Heart right ventricle (tissue), 16 donors: Measurements from ENCODE around the gene SUMF1. TPM values are rescaled to one million over a fixed set of nuclear protein-coding genes. Genes with fewer than 3 reads are reported as not detected.

Experiments
- ATAC-seq, 8 donors: fragments of 200-7000 bp; cut with Tn5 transposase; one replicate each; pipeline ENCODE4 v1.9.1; 2020; ENCODE audit warnings: mild to moderate bottlenecking in 8 of 8, moderate library complexity in 8 of 8, moderate number of reproducible peaks in 1 of 8
- DNase-seq, 2 donors: peaks; one replicate each; pipeline ENCODE4 v3.0.0-alpha.2; 2020
- H3K27ac ChIP-seq, 10 donors: fragments of 200-600 bp; sonication (generic) in 2 of 10; one replicate each; pipeline versions ENCODE4 v1.5.0 to v1.8.0; 2020 to 2022; ENCODE audit warnings: mild to moderate bottlenecking in 3 of 10
- H3K27me3 ChIP-seq, 7 donors: fragments of 200-600 bp; one replicate each; pipeline ENCODE4 v1.8.0; 2021 to 2022; ENCODE audit warnings: mild to moderate bottlenecking in 2 of 7
- H3K36me3 ChIP-seq, 9 donors: fragments of 200-600 bp; sonication (generic) in 1 of 9; one replicate each; pipeline versions ENCODE4 v1.5.0 to v1.8.0; 2020 to 2022; ENCODE audit warnings: mild to moderate bottlenecking in 2 of 9
- H3K4me1 ChIP-seq, 9 donors: fragments of 200-600 bp; sonication (generic) in 1 of 9; one replicate each; pipeline versions ENCODE4 v1.5.0 to v1.8.0; 2020 to 2022; ENCODE audit warnings: mild to moderate bottlenecking in 4 of 9
- H3K4me3 ChIP-seq, 10 donors: fragments of 200-600 bp; sonication (generic) in 2 of 10; one replicate each; pipeline versions ENCODE4 v1.5.0 to v1.8.0; 2020 to 2022; ENCODE audit warnings: mild to moderate bottlenecking in 7 of 10, moderate library complexity in 2 of 10
- H3K9me3 ChIP-seq, 11 donors: fragments of 200-600 bp in 10 of 11; sonication (generic) in 2 of 11; one replicate each; pipeline versions ENCODE4 v1.5.0 to v1.8.0; 2013 to 2022; ENCODE audit warnings: mild to moderate bottlenecking in 2 of 11, control low read depth in 1 of 11, moderate library complexity in 1 of 11
- CTCF ChIP-seq, 9 donors: fragments of 200-600 bp; sonication (generic) in 2 of 9; IDR thresholded peaks; one replicate each; pipeline versions ENCODE4 v1.5.0 to v1.8.0; 2021 to 2022; ENCODE audit warnings: antibody characterized with exemption in 9 of 9, mild to moderate bottlenecking in 5 of 9, moderate library complexity in 1 of 9
- WGBS, 2 donors: extraction: QIAGEN DNeasy Blood & Tissue Kit; methylation state at CpG; one replicate each; pipeline ENCODE4 v1.1.7; 2013; ENCODE audit warnings: inconsistent platforms in 1 of 2; 5-methylcytosine and 5-hydroxymethylcytosine counted together
- intact Hi-C, 10 donors: fragments of 100-400 bp; cut with DNase I; formaldehyde crosslinking; loops; one replicate each; pipeline versions ENCODE4 v1.11.1 to v1.14.2; 2022
- polyA plus RNA-seq, 2 donors: library from polyadenylated mRNA; stranded (reverse); fragments of 200-250 nt; gene quantifications; one replicate each; pipeline ENCODE4 v1.2.3, GENCODE V29; 2013
- total RNA-seq, 10 donors: library from RNA; stranded (reverse); fragmentation: NEBNext Ultra II Directional in 3 of 10; extraction: Animal tissue kit (Norgen Biotek cat#: 25700) in 3 of 10; gene quantifications; one replicate each; pipeline versions ENCODE4 v1.2.1 to v1.2.4, GENCODE V29; 2021 to 2023
- donor health status: Arrhythmogenic right ventricular cardiomyopathy.
- donor health status: ischemic (EF 13 %, LVEDD 7.1; RV severe dilation, severe dysfunction).
- donor health status: healthy with polysubstance abuse.
- donor health status: DM: no; HTN: yes; CAD: no.
- donor health status: DM: no; HTN: no; CAD: no.
- donor health status: ischemic (EF 25% LVEDD 6.9; RV normal size, moderate dysfunction).
- donor health status: ischemic (EF 25% LVEDD 5.7; RV mildly dilated, moderate dysfunction).
- donor health status: healthy.
- donor health status: DM: yes; HTN: yes; CAD: no.
- donor health status: Ischemic cardiomyopathy.
- donor health status: ischemic (EF 35%, LVEDD 5.7; RV mildly dilated, moderate dysfunction).
- donor health status: nonischemic (EF 11% LVEDD 7.7; RV severe dilation, severe dysfunction).
- donor health status: DM: yes; HTN: yes; CAD: no.
- donor health status: PGD.
- donor health status: ischemic (EF 29% LVEDD 5.4; RV normal size, mild dysfunction).
- donor health status: nonischemic (EF 23%, LVEDD 6.1; RV moderate dilation, normal function).

The SUMF1 gene
- total and polyA plus RNA-seq, 12 donors = 3.7 to 15.1 (median 8.9) TPM

DNA sequence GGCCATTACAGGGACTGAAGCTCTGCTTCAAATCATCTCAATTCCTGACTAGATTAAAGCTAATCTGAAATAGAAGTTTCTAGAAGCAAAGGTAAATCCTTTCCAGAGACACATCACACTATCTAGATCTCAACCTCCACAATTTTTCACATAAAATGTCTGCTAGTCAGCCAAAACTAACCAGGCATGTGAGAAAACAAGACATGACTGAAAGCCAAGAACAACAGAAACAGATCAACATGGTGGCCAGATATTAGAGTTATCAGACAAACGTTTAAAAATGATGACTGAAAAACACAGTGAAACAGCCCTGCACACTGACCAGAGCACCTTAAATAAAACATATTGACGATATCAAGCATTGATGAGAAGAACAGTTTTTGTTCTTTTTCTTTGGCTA lies 59.1 kb downstream of the SUMF1 start:
- TF ChIP-seq CTCF (IDR thresholded peaks at IDR 0.05) = no peak
- 75 to 78% methylated on average over 2 of the region's 2 CpGs for WGBS, 2 donors

GRCh38 chr3:4406746-4407568 lies 60.1 kb downstream of the SUMF1 start:
- DNase-seq (no peak), ATAC-seq (no peak)
- TF ChIP-seq CTCF (IDR thresholded peaks at IDR 0.05) = no peak
- Histone ChIP-seq H3K36me3 (peaks cover 0 to 59% (median 9%) of the 10 kb centered on the region in 9 donors), H3K4me3 (no peak overlapping the region), H3K9me3 (no peaks in the 10 kb centered on the region), H3K27ac (no peak overlapping the region), H3K27me3 (no peaks in the 10 kb centered on the region), H3K4me1 (peaks cover 0 to 5% (median 0%) of the 10 kb centered on the region in 9 donors)
- intact Hi-C loops = no loop called here
- 82 to 91% methylated on average over 4 of the region's 4 CpGs for WGBS, 2 donors

More for the DNA sequence above, 59.1 kb downstream of the SUMF1 start:
- Histone ChIP-seq H3K4me3 (no peak overlapping the region), H3K36me3 (peaks cover 0 to 64% (median 9%) of the 10 kb centered on the region in 9 donors), H3K27me3 (no peaks in the 10 kb centered on the region), H3K9me3 (no peaks in the 10 kb centered on the region), H3K4me1 (peaks cover 0 to 5% (median 0%) of the 10 kb centered on the region in 9 donors), H3K27ac (no peak overlapping the region)
- ATAC-seq (no peak), DNase-seq (no peak)
- intact Hi-C loops = no loop called here

- no peak for DNase-seq
- no peaks in the 10 kb centered on the region for H3K9me3 ChIP-seq
- intact Hi-C loops = no loop called here
- no peak overlapping the region for H3K27ac ChIP-seq
- ATAC-seq = no peak
- no peaks in the 10 kb centered on the region for H3K4me1 ChIP-seq
- TF ChIP-seq CTCF (IDR thresholded peaks at IDR 0.05) = no peak
- no peaks in the 10 kb centered on the region for H3K27me3 ChIP-seq
- WGBS, 2 donors = 98 to 100% methylated on average over 2 of the region's 2 CpGs
- H3K4me3 ChIP-seq = no peak overlapping the region
- H3K36me3 ChIP-seq = peaks cover 0 to 48% (median 2%) of the 10 kb centered on the region in 9 donors
Measured at GRCh38 chr3:4404881-4405280, 62.2 kb downstream of the SUMF1 start.

DNA sequence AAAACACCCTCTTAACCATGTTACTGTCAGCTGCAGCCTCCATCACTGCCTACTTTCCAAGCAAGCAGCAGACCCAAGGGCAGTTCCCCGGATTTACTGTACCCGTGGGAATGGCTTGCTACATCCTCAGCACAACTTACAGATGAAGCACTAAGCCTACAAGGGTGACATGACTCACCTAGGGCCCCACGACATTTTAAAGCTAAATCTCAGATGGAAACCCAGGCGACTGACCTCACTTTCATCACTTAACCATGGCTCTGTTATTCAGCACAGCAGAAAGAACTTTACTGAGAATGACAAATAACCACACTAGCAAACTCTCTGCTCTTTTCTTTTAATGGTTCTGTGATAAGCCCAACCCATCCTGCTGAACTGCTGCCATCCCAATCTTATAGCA lies 65.6 kb downstream of the SUMF1 start:
- Histone ChIP-seq H3K4me3 (no peak overlapping the region), H3K27me3 (no peaks in the 10 kb centered on the region), H3K9me3 (no peaks in the 10 kb centered on the region), H3K36me3 (peaks cover 0 to 41% (median 2%) of the 10 kb centered on the region in 9 donors), H3K27ac (no peak overlapping the region), H3K4me1 (peaks cover 0 to 2% (median 0%) of the 10 kb centered on the region in 9 donors)
- 94 to 97% methylated on average over 4 of the region's 4 CpGs for WGBS, 2 donors
- ATAC-seq (no peak), DNase-seq (no peak)
- intact Hi-C loops = no loop called here
- TF ChIP-seq CTCF (IDR thresholded peaks at IDR 0.05) = no peak
